ENCODE results near the gene NHLH1. TPM values are rescaled to one million over a fixed set of nuclear protein-coding genes. Genes with fewer than 3 reads are reported as not detected.

NHLH1 gene
- total RNA-seq, 2 donors from 2014 or later = not detected

- TF ChIP-seq CTCF (IDR thresholded peaks at IDR 0.05) = peak in 1 of 2 donors; percentile 30
- Histone ChIP-seq H3K4me1 (peaks cover 0 to 38% of the 10 kb centered on the region in 2 donors), H3K4me3 (peak within 1 kb of the TSS; percentile 87 to 94), H3K27ac (peak within 1 kb of the TSS; percentile 89 to 96), H3K27me3 (no peaks in the 10 kb centered on the region), H3K9me3 (no peaks in the 10 kb centered on the region), H3K36me3 (peaks cover 23% of the 10 kb centered on the region)
- DNase-seq (ENCODE audit: low spot score) = peak; percentile 93
These were observed 23.7 kb upstream of the NHLH1 start, which contains the start of the genes COPA and NCSTN for GRCh38 chr1:160342953-160343869. Gene COPA (minus strand): TSS chr1:160343250. CDS start chr1:160343170, 80 bp downstream. Gene NCSTN (plus strand): TSS chr1:160343383. CDS start chr1:160343397, 14 bp downstream.

- Histone ChIP-seq H3K4me1 (peaks cover 0 to 38% of the 10 kb centered on the region in 2 donors), H3K9me3 (no peaks in the 10 kb centered on the region)
These were observed 22.6 kb upstream of the NHLH1 start for GRCh38 chr1:160344241-160344640.

GRCh38 chr1:160344936-160345335, 21.9 kb upstream of the NHLH1 start:
- no peak overlapping the region for H3K4me3 ChIP-seq
- H3K4me1 ChIP-seq = peaks cover 0 to 38% of the 10 kb centered on the region in 2 donors
- H3K27ac ChIP-seq = no peak overlapping the region
- no peaks in the 10 kb centered on the region for H3K9me3 ChIP-seq
- peaks cover 22% of the 10 kb centered on the region for H3K36me3 ChIP-seq
- no peak for DNase-seq (ENCODE audit: low spot score)
- no peak for TF ChIP-seq CTCF (IDR thresholded peaks at IDR 0.05)
- H3K27me3 ChIP-seq = no peaks in the 10 kb centered on the region

More at GRCh38 chr1:160344241-160344640, 22.6 kb upstream of the NHLH1 start:
- Histone ChIP-seq H3K27ac (peak overlapping the region in 1 of 2 donors; percentile 96), H3K36me3 (peaks cover 21% of the 10 kb centered on the region), H3K4me3 (peak overlapping the region; percentile 87 to 94), H3K27me3 (no peaks in the 10 kb centered on the region)
- no peak for TF ChIP-seq CTCF (IDR thresholded peaks at IDR 0.05)
- no peak for DNase-seq (ENCODE audit: low spot score)

GRCh38 chr1:160346463-160346862, 20.4 kb upstream of the NHLH1 start:
- H3K4me3 ChIP-seq = no peak overlapping the region
- H3K27me3 ChIP-seq = no peaks in the 10 kb centered on the region
- no peaks in the 10 kb centered on the region for H3K9me3 ChIP-seq
- no peak for DNase-seq (ENCODE audit: low spot score)
- H3K27ac ChIP-seq = no peak overlapping the region
- H3K36me3 ChIP-seq = peaks cover 37% of the 10 kb centered on the region
- no peak for TF ChIP-seq CTCF (IDR thresholded peaks at IDR 0.05)
- peaks cover 0 to 30% of the 10 kb centered on the region in 2 donors for H3K4me1 ChIP-seq

- Histone ChIP-seq H3K27ac (no peak overlapping the region), H3K27me3 (no peaks in the 10 kb centered on the region), H3K9me3 (no peaks in the 10 kb centered on the region), H3K36me3 (peaks cover 42% of the 10 kb centered on the region), H3K4me3 (no peak overlapping the region), H3K4me1 (peaks cover 0 to 28% of the 10 kb centered on the region in 2 donors)
- no peak for DNase-seq (ENCODE audit: low spot score)
- TF ChIP-seq CTCF (IDR thresholded peaks at IDR 0.05) = no peak
These were observed 19.9 kb upstream of the NHLH1 start for GRCh38 chr1:160346958-160347357.

Measured in right atrium auricular region (tissue), 2 donors.